ENCODE data around the gene TERC. TPM values are rescaled to one million over a fixed set of nuclear protein-coding genes. Genes with fewer than 3 reads are reported as not detected.

The TERC gene
- total RNA-seq, 1 donor from 2014 or later, result 0.86 TPM

- no peaks in the 10 kb centered on the region for H4K20me1 ChIP-seq (ENCODE audit: insufficient read depth, low read length)
- H3K27ac ChIP-seq (ENCODE audit: low read depth, low read length), result no peak overlapping the region
- H3K27ac Mint-ChIP-seq (ENCODE audit: unreplicated experiment), result no peak overlapping the region
- no peak overlapping the region for H3K4me2 ChIP-seq (ENCODE audit: low read length)
- H3K4me3 ChIP-seq (ENCODE audit: insufficient read depth, low read depth, low read length), result no peak overlapping the region
- H3K79me2 ChIP-seq (ENCODE audit: insufficient read depth, low read length), result no peaks in the 10 kb centered on the region
- no peak overlapping the region for H3K9ac ChIP-seq (ENCODE audit: low read length)
- H3K27me3 ChIP-seq (ENCODE audit: insufficient read depth, low read length), result no peaks in the 10 kb centered on the region
- no peaks in the 10 kb centered on the region for H3K9me3 ChIP-seq (ENCODE audit: insufficient read depth, low read depth, low read length)
- H3K27me3 Mint-ChIP-seq (ENCODE audit: low read depth, unreplicated experiment), result no peaks in the 10 kb centered on the region
- FAIRE-seq (no peak), DNase-seq (ENCODE audit: low read depth) (no peak)
- H3K9me3 Mint-ChIP-seq (ENCODE audit: unreplicated experiment), result no peaks in the 10 kb centered on the region
- H3K36me3 Mint-ChIP-seq (ENCODE audit: low read depth, unreplicated experiment), result peaks cover 3% of the 10 kb centered on the region
- peaks cover 7% of the 10 kb centered on the region for H3K4me1 ChIP-seq (ENCODE audit: insufficient read depth, low read length)
- peaks cover 7% of the 10 kb centered on the region for H3K36me3 ChIP-seq (ENCODE audit: insufficient read depth, low read length)
- H3K4me1 Mint-ChIP-seq (ENCODE audit: low read depth, unreplicated experiment), result peaks cover 8% of the 10 kb centered on the region
- H3K4me3 Mint-ChIP-seq (ENCODE audit: unreplicated experiment), result no peak overlapping the region
- no peak for TF ChIP-seq CTCF (IDR thresholded peaks at IDR 0.05; ENCODE audit: insufficient read depth, low read depth, low read length)
- TF ChIP-seq EZH2 (IDR thresholded peaks at IDR 0.05; ENCODE audit: insufficient read depth, low read length), result no peak
- no peak overlapping the region for H2AFZ ChIP-seq (ENCODE audit: low read depth, low read length)
Observed at GRCh38 chr3:169792359-169792758, 27.5 kb upstream of the TERC start.

- no peaks in the 10 kb centered on the region for H3K9me3 Mint-ChIP-seq (ENCODE audit: unreplicated experiment)
- Histone ChIP-seq H3K27ac (ENCODE audit: low read depth, low read length) (no peak overlapping the region), H4K20me1 (ENCODE audit: insufficient read depth, low read length) (no peaks in the 10 kb centered on the region), H2AFZ (ENCODE audit: low read depth, low read length) (no peak overlapping the region), H3K4me3 (ENCODE audit: insufficient read depth, low read depth, low read length) (no peak overlapping the region), H3K4me1 (ENCODE audit: insufficient read depth, low read length) (peaks cover 7% of the 10 kb centered on the region), H3K36me3 (ENCODE audit: insufficient read depth, low read length) (peaks cover 19% of the 10 kb centered on the region), H3K27me3 (ENCODE audit: insufficient read depth, low read length) (no peaks in the 10 kb centered on the region), H3K79me2 (ENCODE audit: insufficient read depth, low read length) (no peaks in the 10 kb centered on the region), H3K4me2 (ENCODE audit: low read length) (no peak overlapping the region), H3K9ac (ENCODE audit: low read length) (no peak overlapping the region), H3K9me3 (ENCODE audit: insufficient read depth, low read depth, low read length) (no peaks in the 10 kb centered on the region)
- DNase-seq (ENCODE audit: low read depth), result peak; percentile 35
- no peaks in the 10 kb centered on the region for H3K27me3 Mint-ChIP-seq (ENCODE audit: low read depth, unreplicated experiment)
- peaks cover 3% of the 10 kb centered on the region for H3K36me3 Mint-ChIP-seq (ENCODE audit: low read depth, unreplicated experiment)
- H3K27ac Mint-ChIP-seq (ENCODE audit: unreplicated experiment), result no peak overlapping the region
- peaks cover 8% of the 10 kb centered on the region for H3K4me1 Mint-ChIP-seq (ENCODE audit: low read depth, unreplicated experiment)
- TF ChIP-seq EZH2 (IDR thresholded peaks at IDR 0.05; ENCODE audit: insufficient read depth, low read length) (no peak), CTCF (IDR thresholded peaks at IDR 0.05; ENCODE audit: insufficient read depth, low read depth, low read length) (no peak)
- FAIRE-seq, result no peak
- no peak overlapping the region for H3K4me3 Mint-ChIP-seq (ENCODE audit: unreplicated experiment)
Observed at GRCh38 chr3:169790687-169791429, 26.0 kb upstream of the TERC start.

- peaks cover 3% of the 10 kb centered on the region for H3K36me3 Mint-ChIP-seq (ENCODE audit: low read depth, unreplicated experiment)
- H3K27ac ChIP-seq (ENCODE audit: low read depth, low read length), result no peak overlapping the region
- H3K36me3 ChIP-seq (ENCODE audit: insufficient read depth, low read length), result peaks cover 25% of the 10 kb centered on the region
- H3K79me2 ChIP-seq (ENCODE audit: insufficient read depth, low read length), result no peaks in the 10 kb centered on the region
- peaks cover 7% of the 10 kb centered on the region for H3K4me1 ChIP-seq (ENCODE audit: insufficient read depth, low read length)
- H4K20me1 ChIP-seq (ENCODE audit: insufficient read depth, low read length), result no peaks in the 10 kb centered on the region
- H3K4me3 ChIP-seq (ENCODE audit: insufficient read depth, low read depth, low read length), result no peak overlapping the region
- TF ChIP-seq EZH2 (IDR thresholded peaks at IDR 0.05; ENCODE audit: insufficient read depth, low read length), result no peak
- no peak for TF ChIP-seq CTCF (IDR thresholded peaks at IDR 0.05; ENCODE audit: insufficient read depth, low read depth, low read length)
- DNase-seq (ENCODE audit: low read depth) (no peak), FAIRE-seq (no peak)
- no peak overlapping the region for H3K4me3 Mint-ChIP-seq (ENCODE audit: unreplicated experiment)
- H3K9me3 ChIP-seq (ENCODE audit: insufficient read depth, low read depth, low read length), result no peaks in the 10 kb centered on the region
- no peak overlapping the region for H2AFZ ChIP-seq (ENCODE audit: low read depth, low read length)
- H3K4me2 ChIP-seq (ENCODE audit: low read length), result no peak overlapping the region
- no peaks in the 10 kb centered on the region for H3K9me3 Mint-ChIP-seq (ENCODE audit: unreplicated experiment)
- no peak overlapping the region for H3K9ac ChIP-seq (ENCODE audit: low read length)
- no peaks in the 10 kb centered on the region for H3K27me3 Mint-ChIP-seq (ENCODE audit: low read depth, unreplicated experiment)
- peaks cover 8% of the 10 kb centered on the region for H3K4me1 Mint-ChIP-seq (ENCODE audit: low read depth, unreplicated experiment)
- no peaks in the 10 kb centered on the region for H3K27me3 ChIP-seq (ENCODE audit: insufficient read depth, low read length)
- H3K27ac Mint-ChIP-seq (ENCODE audit: unreplicated experiment), result no peak overlapping the region
Observed at GRCh38 chr3:169790219-169790618, 25.4 kb upstream of the TERC start.
